HG02678 (cell line): ENCODE data around the gene SLC10A3.

Source experiments
- ATAC-seq: cut with Tn5 transposase; IDR thresholded peaks from one replicate; pipeline ENCODE4 v1.9.1; 2021; ENCODE audit warnings: mild to moderate bottlenecking, moderate library complexity; ENCODE audit not compliant: unreplicated experiment

Gene SLC10A3

DNA sequence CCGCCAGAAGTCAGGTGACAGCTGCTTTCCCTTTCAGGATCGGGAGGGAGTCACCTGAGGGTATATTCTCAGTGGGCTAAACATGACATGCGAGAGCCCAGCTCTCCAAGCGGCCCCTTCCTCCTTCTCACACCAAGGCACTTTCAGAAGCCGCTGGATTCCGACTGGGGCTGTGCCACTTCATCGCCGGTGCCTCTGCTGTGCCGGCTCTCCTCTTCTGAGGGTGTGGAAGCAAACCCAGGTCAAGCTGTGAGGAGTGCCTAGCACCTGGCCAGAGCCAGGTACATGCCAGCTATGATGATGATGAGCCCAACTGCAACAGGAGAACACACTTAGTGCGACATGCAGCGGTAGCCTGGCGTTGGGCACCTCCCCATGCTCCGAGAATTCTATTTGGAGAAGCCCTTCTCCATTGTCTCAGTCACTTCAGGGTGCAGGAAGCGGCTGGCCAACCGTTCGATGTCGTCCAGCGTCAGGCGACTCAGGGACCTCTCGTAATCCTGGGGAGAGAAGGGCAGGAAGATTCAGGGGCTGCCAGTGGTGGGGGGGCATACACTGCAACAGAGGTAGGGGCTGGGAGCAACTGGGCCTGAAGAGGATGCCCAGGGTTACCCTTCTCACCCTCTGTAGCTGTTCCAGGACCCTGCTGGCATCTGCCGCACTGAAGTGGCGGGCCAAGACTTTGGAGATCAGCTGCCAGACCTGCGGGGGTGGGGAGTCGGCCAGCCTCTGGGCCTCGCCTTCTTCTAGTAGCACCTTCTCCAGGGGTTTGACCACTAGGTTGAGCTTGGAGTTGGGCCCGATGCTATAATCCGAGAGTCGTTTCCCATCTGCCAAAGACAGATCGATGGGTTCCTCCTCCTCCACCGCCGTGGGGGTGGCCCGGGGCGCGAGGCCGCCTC, 5.0 kb downstream of the SLC10A3 start:
- no peak for ATAC-seq

DNA sequence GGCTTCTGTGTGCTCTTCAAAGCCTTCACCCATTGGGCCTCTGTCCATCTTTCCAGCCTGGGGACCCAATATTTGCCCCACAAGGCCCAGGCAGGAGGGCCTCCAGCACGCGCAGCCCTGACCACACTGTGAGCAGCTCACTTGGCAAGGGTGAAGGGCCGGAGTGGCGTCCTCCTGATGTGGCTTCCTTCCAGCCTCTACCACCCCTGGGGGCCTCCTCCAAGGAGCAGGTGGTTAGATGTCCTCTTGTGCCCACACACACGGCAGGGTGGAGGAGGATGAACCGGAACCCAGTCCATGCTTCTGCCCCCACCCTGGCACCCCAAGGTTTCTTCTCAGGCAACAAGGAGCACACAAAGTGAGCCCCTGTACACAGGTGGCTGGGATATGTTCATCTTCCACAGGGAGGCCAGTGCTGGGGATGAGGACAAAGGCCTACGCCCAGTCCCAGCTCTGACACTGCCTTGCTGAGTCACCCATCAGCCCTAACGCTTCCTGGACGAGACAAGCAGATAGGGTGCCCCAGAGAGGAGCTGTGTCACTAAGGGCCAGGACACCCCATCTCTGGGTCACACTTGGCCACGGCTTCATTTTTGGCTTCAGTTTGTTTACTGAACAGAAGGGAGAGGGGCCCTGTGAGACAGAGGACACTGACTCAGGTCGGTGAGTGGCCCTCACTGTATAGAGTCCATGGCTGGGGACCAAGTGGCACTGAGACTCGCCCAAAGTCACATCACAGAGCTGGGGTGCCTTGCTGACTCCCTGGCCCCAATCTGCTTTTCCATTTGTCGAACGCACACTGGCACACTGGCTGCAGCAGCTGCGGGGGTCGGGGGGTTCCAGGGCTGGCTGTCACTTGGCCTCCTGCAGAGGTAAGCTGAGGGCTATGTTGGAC, 5.9 kb downstream of the SLC10A3 start:
- no peak for ATAC-seq

DNA sequence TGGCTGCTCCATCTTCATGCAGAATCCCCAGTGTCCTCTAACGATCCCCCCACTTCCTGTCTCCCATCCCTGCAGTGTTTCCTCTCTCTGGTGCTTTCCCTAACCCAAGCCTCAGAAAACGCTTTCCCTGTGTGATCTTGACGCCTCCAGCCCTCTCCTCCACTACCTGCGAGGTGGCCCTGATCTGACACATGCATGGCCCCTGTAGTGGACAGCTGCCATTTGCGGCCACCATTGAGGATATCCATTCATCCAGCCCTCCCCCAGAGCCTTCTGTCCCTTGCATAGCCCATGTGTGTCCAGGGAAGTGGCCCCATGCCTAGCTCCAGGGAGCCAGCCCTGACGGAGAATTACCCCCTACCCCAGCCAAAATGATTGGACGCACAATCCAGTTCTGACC, 7.1 kb downstream of the SLC10A3 start:
- ATAC-seq, result no peak

DNA sequence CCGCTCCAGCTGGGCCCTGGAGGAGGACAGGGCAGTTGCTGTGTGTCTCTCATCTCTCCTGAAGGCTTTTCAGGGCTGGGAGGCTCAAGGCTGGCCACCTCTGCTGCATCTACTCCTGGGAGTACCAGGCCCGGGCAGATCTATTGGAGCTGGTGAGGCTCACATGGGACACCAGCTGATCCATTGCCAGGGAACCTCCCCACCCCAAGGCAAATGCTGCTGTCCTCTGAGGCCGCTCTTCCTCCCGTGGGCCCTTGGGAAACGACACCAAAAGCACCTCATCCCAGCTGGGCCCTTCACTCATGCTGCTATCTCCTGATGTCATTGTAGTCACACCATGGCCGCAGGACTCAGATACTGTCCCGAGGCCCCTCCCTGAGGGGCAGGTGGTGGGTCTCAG, 7.6 kb downstream of the SLC10A3 start:
- no peak for ATAC-seq

DNA sequence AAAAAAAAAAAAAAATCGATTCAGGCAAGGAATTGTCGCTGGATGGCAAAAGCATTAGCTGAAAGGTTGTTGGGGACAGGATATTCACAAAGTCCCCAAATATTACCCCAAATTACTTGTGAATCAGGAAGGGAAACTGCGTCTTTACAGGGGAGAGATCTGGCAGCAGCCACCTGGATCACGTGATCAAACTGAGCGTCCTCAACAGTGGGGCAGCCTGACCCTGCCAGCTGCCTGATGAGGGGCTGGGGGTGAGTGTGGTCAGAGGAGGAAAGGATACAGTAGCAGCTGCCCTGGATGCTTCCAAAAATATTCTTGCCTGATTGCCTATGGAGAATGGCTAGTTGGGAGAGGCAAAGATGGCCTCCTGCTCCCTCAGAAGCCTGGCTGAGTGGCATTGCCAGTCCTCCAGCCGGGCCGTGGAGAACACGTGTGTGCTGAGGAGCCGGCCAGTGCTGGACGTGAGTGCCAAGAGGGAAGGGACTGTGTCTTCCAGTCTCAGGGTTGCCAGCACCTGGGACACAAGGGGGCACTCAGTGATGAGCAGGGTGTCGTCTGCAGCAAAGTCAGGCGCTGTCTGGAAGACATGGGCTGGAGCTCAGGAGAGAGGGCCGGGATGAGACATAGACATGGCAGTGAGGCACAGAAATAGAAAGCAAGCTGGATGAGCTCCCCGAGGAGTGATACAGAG, 8.4 kb downstream of the SLC10A3 start:
- no peak for ATAC-seq

DNA sequence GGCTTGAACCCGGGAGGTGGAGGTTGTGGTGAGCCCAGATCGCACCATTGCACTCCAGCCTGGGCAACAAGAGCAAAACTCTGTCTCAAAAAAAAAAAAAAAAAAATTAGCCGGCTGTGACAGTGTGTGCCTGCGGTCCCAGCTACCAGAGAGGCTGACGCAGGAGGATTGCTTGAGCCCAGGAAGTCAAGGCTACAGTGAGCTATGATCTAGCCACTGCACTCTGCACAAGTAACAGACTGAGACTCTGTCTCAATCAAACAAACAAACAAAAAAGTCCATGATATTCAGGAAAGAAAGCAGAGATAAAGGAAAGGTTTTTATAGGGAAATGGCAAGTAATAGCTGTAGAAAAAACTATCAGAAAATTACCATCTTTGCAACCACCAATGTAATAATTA, 9.2 kb downstream of the SLC10A3 start:
- no peak for ATAC-seq

DNA sequence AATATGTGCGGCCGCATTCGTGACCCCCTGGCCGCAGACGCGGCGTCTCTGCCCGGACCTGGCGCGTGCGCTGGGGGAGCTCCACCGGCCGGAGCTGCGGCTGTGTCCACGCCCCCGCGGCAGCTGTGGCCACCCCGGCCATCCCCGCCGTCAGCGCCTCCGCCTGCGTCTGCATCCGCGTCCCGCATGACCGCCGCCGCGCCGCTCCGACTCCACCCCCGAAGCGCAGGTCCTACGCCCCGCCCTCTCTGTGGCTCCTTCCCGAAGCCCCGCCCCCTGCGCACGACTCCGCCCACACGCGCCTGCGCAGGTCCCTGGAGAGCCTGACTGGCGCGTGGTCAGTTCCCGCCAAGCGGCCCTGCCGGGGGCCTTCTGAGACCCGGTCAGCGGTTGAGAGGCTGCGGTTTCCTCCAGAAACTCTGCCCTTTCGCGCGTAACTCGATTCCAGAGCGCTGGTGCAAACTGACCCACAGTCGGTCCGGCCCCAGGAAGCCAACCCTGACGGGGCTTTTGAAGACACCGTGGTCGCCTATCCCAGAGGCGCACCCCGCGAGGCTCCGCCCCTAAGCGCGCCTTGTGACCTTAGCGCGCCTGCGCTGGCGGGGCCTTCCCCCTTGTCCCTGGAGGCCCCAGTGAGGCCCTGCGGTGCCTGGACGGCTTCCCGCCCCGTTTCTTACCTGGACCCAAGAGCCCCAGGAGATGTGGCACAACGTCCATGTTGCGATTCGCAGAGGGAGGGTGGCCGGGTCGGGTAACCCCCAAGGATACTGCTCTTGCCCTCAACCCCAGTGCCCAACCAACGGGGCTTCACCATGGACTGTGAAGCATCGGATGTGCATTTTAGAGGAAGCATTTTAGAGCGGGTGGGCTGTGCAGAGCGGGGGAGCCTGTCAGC, 11.5 kb downstream of the SLC10A3 start, which contains the start of gene LAGE3:
Gene LAGE3 (minus strand): TSS at position 554 of the 895 bp plus-strand sequence. CDS start 366 bp downstream, at position 188.
- peak; percentile 88 for ATAC-seq

DNA sequence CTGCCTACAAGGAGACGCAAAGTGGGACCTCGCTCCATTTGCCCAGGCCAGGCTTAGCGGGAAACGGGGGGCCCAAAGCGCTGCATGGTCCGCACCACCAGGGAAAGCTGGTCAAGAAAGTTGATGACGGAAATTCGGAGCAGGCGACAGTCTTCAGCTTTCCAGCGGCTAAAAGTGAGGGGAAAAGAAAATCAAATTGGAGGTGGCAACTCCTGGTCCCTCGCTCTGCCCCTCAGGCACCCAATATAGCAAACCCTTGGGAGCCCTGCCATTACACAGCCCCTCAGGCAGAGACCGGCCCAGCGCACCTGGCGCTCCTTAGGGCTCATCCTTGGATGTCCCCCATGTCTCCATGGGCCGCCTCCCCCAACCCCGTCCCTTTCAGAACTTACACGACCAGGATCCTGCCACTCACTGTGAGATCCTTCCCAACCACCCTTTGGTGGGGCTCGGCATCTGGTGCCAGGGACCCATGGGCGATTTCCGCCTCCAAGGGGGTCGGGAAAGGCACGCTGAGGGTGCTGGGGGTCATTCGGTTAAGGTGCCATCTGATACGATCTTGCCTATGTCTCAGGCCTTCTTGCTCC, 12.4 kb downstream of the SLC10A3 start:
- ATAC-seq, result no peak

DNA sequence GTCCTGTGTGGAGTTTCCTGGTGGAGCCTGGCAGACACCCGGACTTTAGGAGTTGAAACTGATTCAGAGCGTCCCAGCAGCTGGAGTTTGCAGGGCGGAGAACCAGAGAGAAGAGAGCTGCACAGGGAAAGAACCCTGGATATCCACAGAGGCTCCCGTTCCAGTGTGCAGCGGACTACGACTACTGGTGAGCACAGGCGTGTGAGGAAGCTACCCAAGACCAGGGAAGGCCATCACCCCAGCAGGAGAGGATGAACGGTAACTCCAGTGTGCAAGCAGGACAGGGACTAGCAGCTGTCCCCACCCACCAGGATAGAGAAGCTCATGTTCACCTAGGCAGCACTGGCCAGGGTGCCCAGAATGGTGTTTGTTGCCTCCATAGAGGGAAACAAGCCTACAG, 13.6 kb downstream of the SLC10A3 start:
- no peak for ATAC-seq

DNA sequence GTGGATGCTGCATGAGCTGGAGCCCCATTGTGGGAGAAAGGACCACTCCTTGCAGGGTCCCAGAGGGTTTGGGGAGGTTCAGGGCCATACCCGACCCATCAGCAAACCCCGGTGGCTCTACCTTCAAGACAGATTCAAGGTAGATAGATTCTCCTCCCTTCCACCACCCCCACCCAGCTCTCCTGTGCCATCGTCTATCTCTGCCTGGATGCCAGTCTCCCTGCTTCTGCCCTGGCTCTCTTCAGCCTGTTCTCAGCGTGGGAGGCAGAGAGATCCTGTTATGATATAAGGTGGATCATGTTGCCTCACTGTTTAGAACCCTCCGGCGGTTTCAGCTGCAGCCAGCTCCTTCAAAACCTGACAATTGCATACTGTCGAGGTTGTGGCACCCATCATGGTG, 16.7 kb downstream of the SLC10A3 start:
- no peak for ATAC-seq

DNA sequence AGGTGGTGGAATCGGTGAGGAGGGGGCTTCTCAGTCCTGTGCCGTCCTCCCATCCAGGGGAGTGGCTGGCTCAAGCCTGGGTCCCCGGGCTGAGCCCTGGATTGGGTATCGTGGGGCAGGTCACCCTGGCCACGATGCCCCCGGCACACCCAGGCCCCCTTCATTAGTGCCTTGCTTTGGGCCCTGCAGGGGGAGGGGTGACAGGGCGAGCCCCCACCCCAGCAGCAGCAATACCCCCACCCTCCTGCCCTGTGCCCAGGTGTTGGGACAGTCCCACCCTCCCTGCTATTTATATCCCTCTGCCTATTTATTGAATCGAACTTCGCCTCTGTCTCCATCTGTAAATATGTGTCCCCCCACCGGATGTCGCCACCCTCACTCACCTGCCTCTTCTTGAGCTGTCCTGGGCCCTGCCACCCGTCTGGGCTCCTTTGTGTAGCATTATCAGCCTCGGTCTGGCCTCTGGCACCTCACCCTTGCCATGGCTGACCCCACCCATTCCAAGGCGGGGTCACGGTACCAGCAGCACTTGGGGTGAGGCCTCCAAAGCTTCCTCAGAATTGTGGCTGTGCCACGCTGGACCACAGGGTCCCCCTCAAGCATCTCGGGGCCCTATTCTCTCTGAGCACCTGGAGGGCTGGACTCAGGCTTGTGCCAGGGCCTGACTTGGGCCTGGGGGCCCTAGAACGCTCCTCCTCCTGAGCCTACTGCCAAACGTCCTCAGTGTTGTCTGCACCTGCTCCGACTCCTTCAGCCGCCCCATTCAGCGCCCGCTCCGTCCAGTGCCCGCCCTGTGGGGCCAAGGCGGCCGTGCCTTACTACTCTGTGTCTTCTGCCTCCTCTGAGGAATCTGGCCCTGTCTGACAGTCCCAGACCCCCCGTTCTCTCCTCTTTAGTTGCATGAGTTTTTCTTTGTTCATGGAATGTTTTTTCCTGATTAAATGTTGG, 17.5 kb downstream of the SLC10A3 start:
- ATAC-seq, result no peak

DNA sequence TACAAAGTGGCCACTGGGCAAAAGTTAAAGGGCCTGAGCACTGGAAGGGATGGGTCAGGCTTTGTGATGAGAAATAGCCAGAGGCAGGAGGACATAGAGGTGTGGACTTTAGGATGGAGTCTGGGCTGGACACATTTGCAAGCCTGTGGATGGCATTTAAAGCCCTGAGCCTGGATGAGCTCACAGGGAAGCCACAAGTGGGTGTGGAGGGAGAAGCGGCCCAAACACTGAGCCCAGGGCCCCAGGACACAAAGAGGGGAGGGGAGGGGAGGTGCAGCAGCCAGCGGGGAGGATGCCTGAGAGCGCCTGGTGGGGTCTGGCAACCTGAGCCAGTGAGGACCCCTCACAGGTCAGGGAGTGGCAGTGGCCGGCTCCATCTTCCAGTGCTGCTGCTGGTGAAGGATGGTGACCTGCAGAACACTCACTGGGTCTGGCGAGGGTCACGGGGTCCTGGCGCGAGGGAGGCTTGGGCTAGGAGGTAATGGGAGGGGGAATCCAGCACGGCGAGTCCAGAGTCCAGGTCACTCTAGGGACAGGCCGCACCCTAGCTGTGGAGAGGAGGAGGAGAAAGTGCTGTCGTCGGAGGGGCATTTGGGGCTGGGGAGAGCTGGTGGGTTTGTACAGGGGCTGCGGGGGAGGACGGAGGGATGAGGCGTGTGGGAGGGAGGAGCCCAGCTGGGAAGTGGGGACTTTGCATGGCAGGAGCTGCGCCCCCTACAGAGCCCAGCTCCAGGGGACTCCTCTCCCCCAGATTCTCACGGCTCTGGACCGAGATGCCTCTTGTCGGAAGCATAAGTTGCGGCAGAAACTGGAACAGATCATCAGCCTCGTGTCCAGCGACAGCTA, 18.4 kb downstream of the SLC10A3 start:
- no peak for ATAC-seq

DNA sequence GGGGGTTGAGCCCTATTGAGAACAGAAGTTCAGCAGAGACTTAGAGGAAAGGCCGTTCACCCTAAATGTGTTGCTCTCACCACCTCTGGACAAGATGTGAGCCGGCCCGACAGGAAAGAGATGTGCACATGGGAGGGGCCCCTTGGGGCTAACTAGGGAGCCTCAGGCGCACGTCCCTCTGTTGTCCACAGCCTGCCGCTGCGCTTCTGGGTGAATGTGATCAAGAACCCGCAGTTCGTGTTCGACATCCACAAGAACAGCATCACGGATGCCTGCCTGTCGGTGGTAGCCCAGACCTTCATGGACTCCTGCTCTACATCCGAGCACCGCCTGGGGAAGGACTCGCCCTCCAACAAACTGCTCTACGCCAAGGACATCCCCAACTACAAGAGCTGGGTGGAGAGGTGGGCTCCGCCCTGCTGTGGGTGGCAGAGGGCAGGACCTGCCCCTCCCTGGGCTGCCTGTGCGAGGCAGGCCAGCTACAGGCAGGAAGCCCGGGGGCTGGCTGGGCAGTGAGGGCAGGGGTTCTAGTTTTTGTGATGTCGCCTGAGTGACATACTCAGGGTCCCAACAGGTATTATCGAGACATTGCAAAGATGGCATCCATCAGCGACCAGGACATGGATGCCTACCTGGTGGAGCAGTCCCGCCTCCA, 19.4 kb downstream of the SLC10A3 start:
- no peak for ATAC-seq

DNA sequence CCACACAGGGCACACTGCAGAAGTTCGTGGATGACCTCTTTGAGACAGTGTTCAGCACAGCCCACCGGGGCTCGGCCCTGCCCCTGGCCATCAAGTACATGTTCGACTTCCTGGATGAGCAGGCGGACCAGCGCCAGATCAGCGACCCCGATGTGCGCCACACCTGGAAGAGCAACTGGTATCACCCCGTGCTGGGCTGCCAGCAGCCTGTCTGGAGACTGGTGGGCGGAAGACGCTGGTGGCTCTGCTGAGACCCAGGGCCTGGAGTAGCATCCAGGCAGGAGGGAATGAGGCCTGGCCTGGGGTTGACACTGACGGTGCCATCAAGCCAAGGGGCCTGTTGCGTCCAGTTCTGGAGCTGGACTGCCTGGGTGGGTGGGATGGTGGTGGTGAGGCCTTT, 20.0 kb downstream of the SLC10A3 start:
- no peak for ATAC-seq

DNA sequence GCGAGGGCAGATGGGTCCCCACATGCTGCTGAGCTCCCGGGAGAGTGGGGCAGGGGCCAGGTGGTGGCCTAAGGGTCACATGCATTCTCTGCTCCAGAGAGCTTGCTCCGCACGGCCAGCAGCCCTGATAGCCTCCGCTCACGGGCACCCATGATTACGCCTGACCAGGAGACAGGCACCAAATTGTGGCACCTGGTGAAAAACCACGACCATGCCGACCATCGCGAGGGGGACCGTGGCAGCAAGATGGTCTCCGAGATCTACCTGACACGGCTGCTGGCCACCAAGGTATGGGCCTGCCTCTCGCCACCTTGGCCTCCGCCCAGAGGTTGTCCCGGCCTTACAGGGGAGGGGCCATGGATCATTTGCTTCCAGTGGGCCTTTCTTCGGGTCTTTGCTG, 20.5 kb downstream of the SLC10A3 start:
- no peak for ATAC-seq

DNA sequence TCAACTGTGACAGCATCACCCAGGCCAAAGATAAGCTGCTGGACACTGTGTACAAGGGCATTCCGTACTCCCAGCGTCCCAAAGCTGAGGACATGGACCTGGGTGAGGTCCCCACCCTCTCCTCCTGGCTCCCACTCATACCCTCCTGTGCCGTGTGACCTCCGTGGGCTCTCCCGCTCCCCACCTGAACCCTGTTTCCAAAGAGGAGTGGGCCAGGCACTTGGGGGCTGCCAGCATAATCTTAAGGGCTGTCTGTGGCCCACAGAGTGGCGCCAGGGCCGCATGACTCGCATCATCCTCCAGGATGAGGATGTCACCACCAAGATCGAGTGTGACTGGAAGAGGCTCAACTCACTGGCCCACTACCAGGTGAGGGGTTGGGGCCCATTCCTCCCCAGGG, 21.3 kb downstream of the SLC10A3 start:
- ATAC-seq, result no peak

DNA sequence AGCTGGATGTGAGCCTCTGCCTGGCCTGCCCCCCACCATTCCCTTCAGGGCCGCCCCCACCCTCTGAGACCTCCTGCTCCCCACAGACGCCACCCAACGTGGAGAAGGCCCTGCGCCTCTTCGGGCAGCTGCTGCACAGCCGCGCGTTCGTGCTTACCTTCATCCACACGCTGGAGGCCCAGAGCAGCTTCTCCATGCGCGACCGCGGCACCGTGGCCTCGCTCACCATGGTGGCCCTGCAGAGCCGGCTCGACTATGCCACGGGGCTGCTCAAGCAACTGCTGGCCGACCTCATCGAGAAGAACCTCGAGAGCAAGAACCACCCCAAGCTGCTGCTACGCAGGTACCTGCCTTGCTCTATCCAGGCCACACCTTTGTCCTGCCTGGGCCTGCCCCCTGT, 22.2 kb downstream of the SLC10A3 start:
- no peak for ATAC-seq
